ENCODE data around the gene CAMK2B.

Gene CAMK2B

DNA sequence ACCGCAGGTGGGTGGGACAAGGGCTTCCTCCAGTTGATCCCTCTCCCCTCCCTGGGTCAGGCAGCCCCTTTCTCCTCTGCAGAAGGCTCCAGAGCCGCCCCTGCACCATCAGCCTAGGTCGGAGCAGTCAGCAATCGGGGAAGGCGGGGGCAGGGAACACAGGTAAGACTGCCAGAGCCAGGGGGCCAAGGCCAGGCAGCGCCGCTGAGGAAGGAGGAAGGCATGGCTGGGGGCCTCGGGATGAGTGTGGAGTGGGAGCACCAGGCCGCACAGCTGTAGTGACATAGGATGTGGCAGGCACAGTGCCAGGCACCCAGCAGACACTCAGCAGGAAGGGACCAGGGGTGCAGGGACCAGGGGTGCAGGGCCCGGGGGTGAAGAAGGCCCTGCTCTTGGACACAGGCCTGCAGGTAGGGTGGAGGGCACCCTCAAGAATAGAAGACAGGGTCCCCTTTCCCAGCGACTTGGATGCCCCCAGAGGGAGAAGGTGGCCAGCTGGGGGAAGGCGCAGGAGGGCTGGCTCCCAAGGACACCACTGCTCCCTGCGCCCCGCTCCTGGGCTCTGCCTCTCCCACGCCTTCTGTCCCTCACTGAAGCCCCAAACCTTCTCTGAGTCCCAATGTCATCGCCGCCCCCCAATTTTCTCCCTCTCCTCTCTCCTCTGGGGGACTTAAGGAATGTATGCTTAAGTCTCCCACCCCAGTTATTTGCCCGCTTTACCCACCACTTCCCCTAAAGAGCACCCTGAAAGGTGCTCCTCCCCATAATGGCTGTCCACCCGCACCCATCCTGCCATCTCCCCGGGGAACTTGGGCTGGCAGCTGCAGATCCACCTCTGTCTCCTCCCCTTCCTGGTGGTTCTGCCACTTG lies 38.5 kb downstream of the CAMK2B start:
- Histone ChIP-seq H3K27ac (ENCODE audit: low read length) (no peak overlapping the region), H3K27me3 (ENCODE audit: control insufficient read depth, insufficient read depth, low read length) (no peaks in the 10 kb centered on the region), H3K4me3 (ENCODE audit: low read length) (no peak overlapping the region), H3K9me3 (ENCODE audit: control insufficient read depth, insufficient read depth, low read length) (no peaks in the 10 kb centered on the region), H3K36me3 (ENCODE audit: control insufficient read depth, insufficient read depth, low read length) (no peaks in the 10 kb centered on the region), H3K4me1 (ENCODE audit: control insufficient read depth, insufficient read depth, low read length) (no peaks in the 10 kb centered on the region; the same call in 1 of the 2 replicates)
- no peak for DNase-seq (ENCODE audit: low read depth, low spot score)
- WGBS (ENCODE audit: insufficient coverage, insufficient read length) = no CpG with 5 or more reads among the region's 20 CpGs

DNA sequence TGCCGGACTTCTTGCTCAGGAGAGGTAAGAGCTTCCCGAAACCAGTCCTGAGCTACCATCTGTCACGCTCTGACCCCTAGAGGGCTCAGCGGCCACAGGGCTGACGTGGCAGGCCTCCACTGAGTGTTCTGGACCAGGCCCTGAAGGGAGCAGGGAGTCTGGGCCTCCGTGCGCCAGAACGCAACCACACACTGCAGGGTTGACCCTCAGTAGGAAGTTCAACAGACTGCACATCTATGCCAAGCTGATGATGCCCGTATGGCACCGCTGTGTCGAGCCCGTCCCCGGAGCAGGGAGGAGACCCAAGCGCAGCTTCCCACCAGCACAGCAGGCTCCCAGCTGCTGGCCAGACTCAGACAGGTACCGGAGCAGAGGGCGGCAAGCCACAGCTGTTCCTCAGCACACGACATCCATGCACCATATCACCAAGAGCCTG lies 39.2 kb downstream of the CAMK2B start:
- H3K4me1 ChIP-seq (ENCODE audit: control insufficient read depth, insufficient read depth, low read length) = no peaks in the 10 kb centered on the region; the same call in 1 of the 2 replicates
- no peaks in the 10 kb centered on the region for H3K36me3 ChIP-seq (ENCODE audit: control insufficient read depth, insufficient read depth, low read length)
- no peaks in the 10 kb centered on the region for H3K9me3 ChIP-seq (ENCODE audit: control insufficient read depth, insufficient read depth, low read length)
- no peaks in the 10 kb centered on the region for H3K27me3 ChIP-seq (ENCODE audit: control insufficient read depth, insufficient read depth, low read length)
- H3K4me3 ChIP-seq (ENCODE audit: low read length) = no peak overlapping the region
- no CpG with 5 or more reads among the region's 17 CpGs for WGBS (ENCODE audit: insufficient coverage, insufficient read length)
- DNase-seq (ENCODE audit: low read depth, low spot score) = no peak
- H3K27ac ChIP-seq (ENCODE audit: low read length) = no peak overlapping the region

DNA sequence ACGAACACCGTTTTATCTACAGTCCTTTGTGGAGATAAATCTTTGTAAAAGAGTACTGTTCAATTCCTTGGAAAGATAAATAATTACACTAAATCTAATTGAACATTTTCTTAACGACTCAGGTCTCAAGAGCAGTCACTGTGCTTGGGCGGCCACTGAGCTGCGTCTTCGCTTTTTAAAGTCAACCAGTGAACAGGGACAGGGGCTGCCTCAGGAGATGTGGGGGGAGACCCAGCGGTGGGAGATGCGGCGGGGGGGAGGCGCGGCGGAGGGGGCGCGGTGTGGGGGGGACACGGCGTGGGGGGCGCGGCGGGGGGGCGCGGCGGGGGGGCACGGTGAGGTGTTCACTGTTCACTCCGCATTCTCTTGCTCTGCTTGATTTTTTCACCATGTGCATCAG lies 39.8 kb downstream of the CAMK2B start:
- H3K27ac ChIP-seq (ENCODE audit: low read length) = no peak overlapping the region

DNA sequence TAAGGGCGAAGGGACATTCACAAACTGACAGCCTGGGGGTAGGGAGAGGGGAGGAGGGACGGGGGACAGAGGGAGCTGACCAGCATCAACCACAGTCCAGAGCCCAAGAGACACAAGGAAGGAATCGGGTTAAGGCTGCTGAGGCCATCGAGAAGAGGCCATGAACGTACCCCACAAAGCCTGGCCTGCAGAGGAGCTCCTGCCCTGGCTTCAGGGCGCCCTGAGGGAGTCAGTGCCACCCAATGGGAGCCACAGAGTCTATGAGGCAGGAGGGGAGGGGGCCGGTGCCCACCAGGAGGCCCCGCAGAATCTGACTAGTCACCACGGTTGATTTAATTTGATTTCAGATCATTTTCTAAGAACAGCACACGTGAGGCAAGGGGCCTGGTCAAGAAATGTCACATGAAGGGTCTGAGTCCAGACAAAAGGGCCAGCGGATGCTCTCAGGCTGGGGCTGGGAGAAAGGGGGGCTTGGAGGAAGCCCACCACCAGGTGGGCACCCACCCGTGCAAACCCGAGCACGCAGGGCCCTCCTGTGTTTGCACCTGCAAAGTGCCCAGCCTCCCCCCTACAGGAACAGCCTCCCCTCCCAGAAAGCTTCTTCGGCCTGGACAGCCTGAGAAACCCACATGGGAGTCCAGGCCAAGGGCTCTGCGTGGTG lies 40.4 kb downstream of the CAMK2B start:
- Histone ChIP-seq H3K4me1 (ENCODE audit: control insufficient read depth, insufficient read depth, low read length) (no peaks in the 10 kb centered on the region; the same call in 1 of the 2 replicates), H3K9me3 (ENCODE audit: control insufficient read depth, insufficient read depth, low read length) (no peaks in the 10 kb centered on the region), H3K27ac (ENCODE audit: low read length) (no peak overlapping the region), H3K36me3 (ENCODE audit: control insufficient read depth, insufficient read depth, low read length) (no peaks in the 10 kb centered on the region), H3K4me3 (ENCODE audit: low read length) (no peak overlapping the region), H3K27me3 (ENCODE audit: control insufficient read depth, insufficient read depth, low read length) (no peaks in the 10 kb centered on the region)
- no peak for DNase-seq (ENCODE audit: low read depth, low spot score)
- WGBS (ENCODE audit: insufficient coverage, insufficient read length) = no CpG with 5 or more reads among the region's 16 CpGs

More for the DNA sequence above, 39.8 kb downstream of the CAMK2B start:
- Histone ChIP-seq H3K36me3 (ENCODE audit: control insufficient read depth, insufficient read depth, low read length) (no peaks in the 10 kb centered on the region), H3K4me1 (ENCODE audit: control insufficient read depth, insufficient read depth, low read length) (no peaks in the 10 kb centered on the region; the same call in 1 of the 2 replicates), H3K4me3 (ENCODE audit: low read length) (no peak overlapping the region), H3K9me3 (ENCODE audit: control insufficient read depth, insufficient read depth, low read length) (no peaks in the 10 kb centered on the region), H3K27me3 (ENCODE audit: control insufficient read depth, insufficient read depth, low read length) (no peaks in the 10 kb centered on the region)
- DNase-seq (ENCODE audit: low read depth, low spot score) = no peak
- WGBS (ENCODE audit: insufficient coverage, insufficient read length) = no CpG with 5 or more reads among the region's 24 CpGs

DNA sequence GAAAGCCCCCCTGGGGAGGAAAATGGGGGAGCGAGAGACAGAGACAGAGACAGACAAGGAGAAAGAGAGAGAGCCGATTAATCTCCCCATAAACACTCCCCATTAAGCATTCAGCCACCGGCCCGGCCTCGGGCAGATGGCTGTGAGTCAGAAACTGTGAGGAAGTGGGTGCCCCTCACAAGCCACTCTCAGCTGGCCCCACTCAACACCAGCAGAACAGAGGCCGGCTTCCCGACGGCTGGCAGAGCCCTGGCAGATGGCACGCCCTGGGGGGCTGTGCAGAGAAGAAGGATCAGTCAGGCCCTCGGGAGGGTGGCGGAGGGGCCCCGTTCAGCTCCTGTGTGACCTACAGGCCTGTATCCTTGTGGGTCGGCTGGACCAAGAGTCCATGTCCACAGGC lies 41.2 kb downstream of the CAMK2B start:
- Histone ChIP-seq H3K4me3 (ENCODE audit: low read length) (no peak overlapping the region), H3K27me3 (ENCODE audit: control insufficient read depth, insufficient read depth, low read length) (no peaks in the 10 kb centered on the region), H3K36me3 (ENCODE audit: control insufficient read depth, insufficient read depth, low read length) (no peaks in the 10 kb centered on the region), H3K9me3 (ENCODE audit: control insufficient read depth, insufficient read depth, low read length) (no peaks in the 10 kb centered on the region), H3K27ac (ENCODE audit: low read length) (no peak overlapping the region), H3K4me1 (ENCODE audit: control insufficient read depth, insufficient read depth, low read length) (no peaks in the 10 kb centered on the region; the same call in 1 of the 2 replicates)
- DNase-seq (ENCODE audit: low read depth, low spot score) = no peak
- whole genome bisulfite sequencing (ENCODE audit: insufficient coverage, insufficient read length) = no CpG with 5 or more reads among the region's 13 CpGs

DNA sequence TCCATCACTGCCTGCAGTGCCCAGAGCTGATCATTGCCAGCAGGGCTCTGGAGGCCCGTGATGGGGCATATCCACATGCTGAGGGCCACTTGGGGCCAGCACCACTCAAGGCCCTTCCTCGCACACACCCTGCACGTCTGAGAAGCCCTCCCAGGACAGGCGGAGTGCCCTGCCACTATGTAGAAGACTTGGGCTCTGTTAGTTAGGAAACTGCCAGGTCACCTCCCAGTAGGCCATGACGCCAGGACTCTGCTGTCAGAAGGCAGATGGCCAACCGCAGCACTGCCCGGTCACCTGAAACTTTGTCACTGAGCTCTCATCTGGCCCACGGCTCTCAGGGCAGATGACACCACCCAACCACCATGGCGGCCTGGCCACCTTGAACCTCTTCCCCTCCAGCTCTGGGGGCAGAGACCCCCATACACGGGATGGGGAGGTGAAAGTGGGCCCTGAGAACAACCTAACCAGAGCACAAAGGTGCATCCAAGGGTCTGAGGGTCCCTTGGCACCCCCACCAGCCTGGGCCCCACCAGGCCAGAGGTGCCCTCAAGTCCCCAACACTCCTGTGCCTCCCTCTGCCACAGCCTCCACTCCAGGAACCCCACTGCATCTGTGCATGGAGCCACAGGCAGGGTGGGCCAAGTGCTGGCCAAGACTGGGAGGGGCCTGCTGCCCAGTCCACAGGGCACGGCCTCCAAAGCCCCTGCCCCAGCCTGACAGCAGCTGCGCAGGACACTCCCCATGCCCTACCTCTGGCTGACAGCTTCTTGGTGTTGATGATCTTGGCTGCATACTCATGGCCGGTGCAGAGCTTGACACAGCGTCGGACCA lies 41.8 kb downstream of the CAMK2B start:
- Histone ChIP-seq H3K4me1 (ENCODE audit: control insufficient read depth, insufficient read depth, low read length) (no peaks in the 10 kb centered on the region; the same call in 1 of the 2 replicates), H3K27me3 (ENCODE audit: control insufficient read depth, insufficient read depth, low read length) (no peaks in the 10 kb centered on the region), H3K27ac (ENCODE audit: low read length) (no peak overlapping the region), H3K36me3 (ENCODE audit: control insufficient read depth, insufficient read depth, low read length) (no peaks in the 10 kb centered on the region), H3K9me3 (ENCODE audit: control insufficient read depth, insufficient read depth, low read length) (no peaks in the 10 kb centered on the region), H3K4me3 (ENCODE audit: low read length) (no peak overlapping the region)
- WGBS (ENCODE audit: insufficient coverage, insufficient read length) = no CpG with 5 or more reads among the region's 15 CpGs
- DNase-seq (ENCODE audit: low read depth, low spot score) = no peak

DNA sequence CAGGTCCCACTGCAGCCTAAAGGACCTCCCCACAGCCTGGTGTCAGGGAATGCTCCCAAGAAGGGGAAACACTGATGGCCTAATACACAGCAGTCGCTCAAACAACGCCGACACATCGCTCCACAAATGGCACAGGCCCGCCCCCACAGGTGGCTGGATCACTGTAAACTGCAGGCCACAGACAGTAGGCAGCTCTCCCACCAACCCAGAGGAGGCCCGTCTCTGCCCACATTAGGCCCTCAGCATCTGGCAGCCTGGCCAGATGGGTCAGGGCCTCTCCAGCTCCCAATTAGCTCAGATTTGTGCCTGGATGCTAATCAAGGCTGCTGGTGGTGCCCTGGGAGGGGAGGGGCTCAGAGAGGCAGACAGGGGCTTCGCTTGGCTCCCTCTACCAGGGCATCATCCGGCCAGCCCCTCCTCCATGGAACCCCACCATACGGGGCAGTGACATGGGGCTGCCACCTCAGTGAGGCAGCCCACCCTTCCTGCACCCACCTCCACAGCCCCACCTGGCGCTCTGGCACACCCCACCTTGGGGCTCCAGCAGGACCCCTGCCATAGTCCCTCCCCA lies 42.7 kb downstream of the CAMK2B start:
- H3K4me3 ChIP-seq (ENCODE audit: low read length) = no peak overlapping the region
- no peaks in the 10 kb centered on the region; the same call in 1 of the 2 replicates for H3K4me1 ChIP-seq (ENCODE audit: control insufficient read depth, insufficient read depth, low read length)
- no peak for DNase-seq (ENCODE audit: low read depth, low spot score)
- H3K27me3 ChIP-seq (ENCODE audit: control insufficient read depth, insufficient read depth, low read length) = no peaks in the 10 kb centered on the region
- no peaks in the 10 kb centered on the region for H3K9me3 ChIP-seq (ENCODE audit: control insufficient read depth, insufficient read depth, low read length)
- no peak overlapping the region for H3K27ac ChIP-seq (ENCODE audit: low read length)
- H3K36me3 ChIP-seq (ENCODE audit: control insufficient read depth, insufficient read depth, low read length) = no peaks in the 10 kb centered on the region
- no CpG with 5 or more reads among the region's 10 CpGs for WGBS (ENCODE audit: insufficient coverage, insufficient read length)

DNA sequence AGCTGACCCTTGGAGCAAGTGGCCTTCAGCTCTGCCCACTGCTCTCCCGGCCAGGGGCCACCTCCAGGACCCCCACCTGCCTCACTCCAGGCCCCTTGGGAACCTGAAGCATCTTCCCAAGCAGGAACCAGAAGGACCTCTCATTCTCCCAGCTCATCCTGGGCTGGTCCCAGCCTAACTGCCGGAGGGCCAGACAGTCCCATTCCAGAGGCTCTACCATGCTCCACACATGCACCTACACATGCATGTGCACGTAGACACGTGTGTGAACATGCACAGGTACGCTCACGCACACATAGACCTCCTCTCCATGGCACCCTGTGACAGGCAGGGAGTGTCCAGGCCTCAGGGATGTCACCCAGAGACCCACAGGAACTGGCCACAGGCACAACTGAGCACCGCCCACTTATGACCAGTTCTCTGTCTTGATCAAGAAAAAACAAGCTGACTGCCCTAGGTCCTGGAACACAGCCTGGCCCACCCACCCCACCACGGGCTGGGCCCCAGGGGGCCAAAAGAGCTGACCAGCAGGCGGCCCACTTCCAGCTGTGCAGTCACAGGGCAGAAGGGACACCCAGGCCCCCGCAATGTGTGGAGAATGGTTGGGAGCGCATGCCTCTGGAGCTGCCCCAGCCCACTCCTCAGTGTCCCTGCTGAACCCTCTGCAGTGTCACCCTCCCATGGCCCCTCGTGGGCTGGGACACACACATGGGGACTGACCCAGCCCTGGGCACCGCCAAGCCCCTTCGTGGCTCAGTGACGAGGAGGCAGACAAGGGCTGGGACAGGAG lies 43.4 kb downstream of the CAMK2B start:
- Histone ChIP-seq H3K27me3 (ENCODE audit: control insufficient read depth, insufficient read depth, low read length) (no peaks in the 10 kb centered on the region), H3K9me3 (ENCODE audit: control insufficient read depth, insufficient read depth, low read length) (no peaks in the 10 kb centered on the region), H3K4me3 (ENCODE audit: low read length) (no peak overlapping the region), H3K36me3 (ENCODE audit: control insufficient read depth, insufficient read depth, low read length) (no peaks in the 10 kb centered on the region), H3K4me1 (ENCODE audit: control insufficient read depth, insufficient read depth, low read length) (no peaks in the 10 kb centered on the region; the same call in 1 of the 2 replicates), H3K27ac (ENCODE audit: low read length) (no peak overlapping the region)
- DNase-seq (ENCODE audit: low read depth, low spot score) = no peak
- no CpG with 5 or more reads among the region's 15 CpGs for WGBS (ENCODE audit: insufficient coverage, insufficient read length)

DNA sequence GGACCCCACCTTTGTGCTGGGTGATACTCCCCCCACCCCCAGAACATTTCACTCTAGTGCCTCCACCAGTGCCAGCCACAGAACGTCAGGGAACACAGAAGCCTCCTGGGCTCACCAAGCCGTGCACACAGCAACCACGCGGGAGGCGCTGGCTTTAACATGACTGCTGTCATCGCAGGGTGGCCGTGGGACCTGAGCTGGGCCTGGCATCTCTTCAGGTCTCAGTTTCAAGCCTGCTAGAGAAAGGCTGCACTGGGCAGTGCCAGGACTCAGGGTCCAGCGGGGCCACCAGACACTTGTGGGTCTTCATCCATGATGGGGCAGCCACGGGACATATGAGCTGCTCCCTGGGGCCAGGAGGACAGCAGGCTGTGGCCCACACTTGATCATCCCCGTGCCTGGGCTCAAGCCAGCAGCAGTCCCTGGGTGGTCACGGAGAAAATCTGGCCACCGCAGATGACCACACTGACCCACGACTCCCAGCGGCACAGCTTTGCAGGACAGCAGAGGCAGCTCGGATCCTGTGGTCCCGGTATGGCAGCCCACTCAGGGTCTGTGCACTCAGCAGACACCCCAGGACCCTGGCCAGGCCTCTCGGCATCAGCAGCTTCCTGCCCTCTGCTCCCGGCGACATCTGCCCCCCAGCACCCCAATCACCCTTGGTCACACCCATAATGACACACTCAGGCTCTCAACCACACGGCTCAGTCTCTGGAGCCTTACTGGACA lies 44.2 kb downstream of the CAMK2B start:
- WGBS (ENCODE audit: insufficient coverage, insufficient read length) = no CpG with 5 or more reads among the region's 20 CpGs

More for the DNA sequence above, 44.2 kb downstream of the CAMK2B start:
- Histone ChIP-seq H3K4me1 (ENCODE audit: control insufficient read depth, insufficient read depth, low read length) (peaks cover 1% of the 10 kb centered on the region; the same call in 1 of the 2 replicates), H3K9me3 (ENCODE audit: control insufficient read depth, insufficient read depth, low read length) (no peaks in the 10 kb centered on the region), H3K27me3 (ENCODE audit: control insufficient read depth, insufficient read depth, low read length) (no peaks in the 10 kb centered on the region), H3K36me3 (ENCODE audit: control insufficient read depth, insufficient read depth, low read length) (no peaks in the 10 kb centered on the region), H3K27ac (ENCODE audit: low read length) (no peak overlapping the region), H3K4me3 (ENCODE audit: low read length) (no peak overlapping the region)
- DNase-seq (ENCODE audit: low read depth, low spot score) = no peak

Data from iPS DF 6.9 (cell line).